ENCODE measurements around the gene CPA5. TPM values are rescaled to one million over a fixed set of nuclear protein-coding genes. Genes with fewer than 3 reads are reported as not detected.

CPA5 gene
- total RNA-seq, 1 experiment from 2014 or later = not detected

GRCh38 chr7:130358471-130358870, 13.9 kb downstream of the CPA5 start:
- no peak overlapping the region for H3K27ac Mint-ChIP-seq
- POLR2A ChIA-PET = no interaction called here
- H3K4me1 Mint-ChIP-seq = peaks cover 21% of the 10 kb centered on the region
- peaks cover 12% of the 10 kb centered on the region for H3K36me3 Mint-ChIP-seq
- CTCF ChIA-PET = interaction anchor here (0.6 kb wide), 1 partner anchor 1589 kb away, joined by 3 read pairs; no protein-coding TSS in a partner anchor
- no peaks in the 10 kb centered on the region; the same call in none of the 2 replicates for H3K27me3 Mint-ChIP-seq (ENCODE audit: low read depth)
- H3K4me3 Mint-ChIP-seq = no peak overlapping the region
- DNase-seq (ENCODE audit: low spot score) = no peak
- H3K9me3 Mint-ChIP-seq = peaks cover 23% of the 10 kb centered on the region
- no peak for TF ChIP-seq SOX15 (CRISPR knock-in tag; IDR thresholded peaks at IDR 0.05)
- TF ChIP-seq ZNF425 (CRISPR knock-in tag; conservative IDR thresholded peaks at IDR 0.05) = no peak
- no peak for TF ChIP-seq ZNF671 (CRISPR knock-in tag; IDR thresholded peaks at IDR 0.05)
- TF ChIP-seq ZNF416 (CRISPR knock-in tag; IDR thresholded peaks at IDR 0.05) = no peak
- ATAC-seq = no peak

GRCh38 chr7:130359276-130359857, 14.8 kb downstream of the CPA5 start:
- Mint-ChIP-seq H3K27me3 (ENCODE audit: low read depth) (no peaks in the 10 kb centered on the region; the same call in none of the 2 replicates), H3K36me3 (peaks cover 12% of the 10 kb centered on the region), H3K9me3 (peaks cover 23% of the 10 kb centered on the region), H3K27ac (no peak overlapping the region), H3K4me1 (peaks cover 19% of the 10 kb centered on the region), H3K4me3 (no peak overlapping the region)
- DNase-seq (ENCODE audit: low spot score) (no peak), ATAC-seq (no peak)
- no peak for TF ChIP-seq MAX (CRISPR knock-in tag; IDR thresholded peaks at IDR 0.05)
- TF ChIP-seq HMGA2 (CRISPR knock-in tag; IDR thresholded peaks at IDR 0.05) = no peak
- TF ChIP-seq AR (CRISPR knock-in tag; IDR thresholded peaks at IDR 0.05) = no peak
- TF ChIP-seq ZNF317 (CRISPR knock-in tag; IDR thresholded peaks at IDR 0.05; ENCODE audit: borderline replicate concordance, low read depth) = no peak
- TF ChIP-seq GRHL2 (CRISPR knock-in tag; IDR thresholded peaks at IDR 0.05; ENCODE audit: insufficient replicate concordance, severe bottlenecking) = no peak
- TF ChIP-seq ZNF671 (CRISPR knock-in tag; IDR thresholded peaks at IDR 0.05) = no peak
- TF ChIP-seq CDX4 (CRISPR knock-in tag; IDR thresholded peaks at IDR 0.05; ENCODE audit: borderline replicate concordance) = no peak
- POLR2A ChIA-PET = no interaction called here
- CTCF ChIA-PET = no interaction called here

GRCh38 chr7:130360518-130360917, 15.9 kb downstream of the CPA5 start:
- no peak overlapping the region for H3K27ac Mint-ChIP-seq
- peaks cover 24% of the 10 kb centered on the region for H3K4me1 Mint-ChIP-seq
- ATAC-seq (no peak), DNase-seq (ENCODE audit: low spot score) (no peak)
- CTCF ChIA-PET = no interaction called here
- H3K36me3 Mint-ChIP-seq = peaks cover 12% of the 10 kb centered on the region
- no peaks in the 10 kb centered on the region; the same call in none of the 2 replicates for H3K27me3 Mint-ChIP-seq (ENCODE audit: low read depth)
- H3K4me3 Mint-ChIP-seq = no peak overlapping the region
- POLR2A ChIA-PET = no interaction called here
- H3K9me3 Mint-ChIP-seq = peaks cover 23% of the 10 kb centered on the region
- TF ChIP-seq NFE2L1 (CRISPR knock-in tag; IDR thresholded peaks at IDR 0.05) (no peak), USF2 (CRISPR knock-in tag; IDR thresholded peaks at IDR 0.05) (no peak), ZNF138 (CRISPR knock-in tag; conservative IDR thresholded peaks at IDR 0.05) (no peak), FOXK1 (CRISPR knock-in tag; IDR thresholded peaks at IDR 0.05) (no peak), E2F4 (CRISPR knock-in tag; IDR thresholded peaks at IDR 0.05; ENCODE audit: borderline replicate concordance, low read depth) (no peak), GTF2I (CRISPR knock-in tag; conservative IDR thresholded peaks at IDR 0.05) (no peak), GABPB1 (CRISPR knock-in tag; IDR thresholded peaks at IDR 0.05) (no peak), KAT7 (CRISPR knock-in tag; IDR thresholded peaks at IDR 0.05; ENCODE audit: borderline replicate concordance) (no peak), NR3C1 (CRISPR knock-in tag; conservative IDR thresholded peaks at IDR 0.05; ENCODE audit: low read depth) (no peak), USF1 (CRISPR knock-in tag; IDR thresholded peaks at IDR 0.05) (no peak), TP53 (CRISPR knock-in tag; IDR thresholded peaks at IDR 0.05) (no peak)
